ENCODE results near the gene MNT. TPM values are rescaled to one million over a fixed set of nuclear protein-coding genes. Genes with fewer than 3 reads are reported as not detected.

MNT gene
- total and polyA plus RNA-seq, 4 experiments from 2014 or later, result 0.29 to 50.7 (median 23.2) TPM

- no peaks in the 10 kb centered on the region for H3K4me1 Mint-ChIP-seq
- no peak overlapping the region for H3K27ac Mint-ChIP-seq
- DNase-seq, result no peak
- H3K4me3 ChIP-seq (ENCODE audit: low read length in 2 of 2), result no peak overlapping the region
- no peaks in the 10 kb centered on the region for H3K9me3 Mint-ChIP-seq
- H3K4me1 ChIP-seq (ENCODE audit: insufficient read depth, low read length), result no peaks in the 10 kb centered on the region
- POLR2A ChIA-PET (ENCODE audit: partially characterized antibody), result interaction anchor here (1.2 kb wide), 1 partner anchor 25 kb away, joined by 5 read pairs; the partner anchor contains the start of gene TSR1
- H3K27ac ChIP-seq (ENCODE audit: low read depth, low read length), result no peak overlapping the region
- no peak overlapping the region for H3K4me3 Mint-ChIP-seq
- no peaks in the 10 kb centered on the region for H3K27me3 Mint-ChIP-seq
- H3K27me3 ChIP-seq (ENCODE audit: insufficient read depth, low read length), result no peaks in the 10 kb centered on the region
- CTCF ChIA-PET (ENCODE audit: partially characterized antibody), result interaction anchor here (0.6 to 2.2 kb wide), 4 partner anchors 9 to 55 kb away, joined by 3 to 10 read pairs (median 4); no protein-coding TSS in a partner anchor
- intact Hi-C loops (cut with micrococcal nuclease), result no loop called here
- peaks cover 4 to 26% of the 10 kb centered on the region in 2 donors for H3K36me3 Mint-ChIP-seq
- no peaks in the 10 kb centered on the region for H3K9me3 ChIP-seq (ENCODE audit: control insufficient read depth in 1 of 2, low read length in 2 of 2)
- H3K36me3 ChIP-seq (ENCODE audit: insufficient read depth, low read length), result peaks cover 19% of the 10 kb centered on the region
These were observed 39.7 kb downstream of the MNT start for GRCh38 chr17:2361010-2361760.

DNA sequence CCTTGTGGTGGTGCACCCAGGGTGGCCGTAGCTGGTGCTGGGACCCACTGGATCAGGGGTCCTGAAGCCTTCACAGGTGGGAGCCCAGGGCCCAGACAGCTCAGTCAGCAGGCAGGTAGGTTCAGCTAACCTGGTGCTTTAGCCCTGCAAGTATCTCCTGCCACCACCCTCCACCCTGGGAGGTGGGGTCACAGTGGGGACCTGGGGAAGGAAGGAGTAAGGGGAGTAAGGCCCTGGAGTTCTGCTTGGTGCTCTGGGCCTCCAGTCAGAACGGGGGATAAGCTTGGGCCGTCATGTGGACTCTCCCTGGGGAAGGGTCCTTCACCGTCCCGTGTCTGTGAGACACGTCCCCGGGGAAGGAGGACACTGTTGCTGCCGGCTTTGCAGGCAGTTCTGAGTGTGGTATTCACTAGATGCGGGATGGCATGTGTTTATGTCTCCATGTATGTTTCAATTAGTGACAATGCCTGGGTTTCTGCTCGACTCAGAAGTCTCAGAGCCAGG is 42.9 kb downstream of the MNT start:
- Mint-ChIP-seq H3K27ac (no peak overlapping the region), H3K4me3 (no peak overlapping the region), H3K4me1 (peaks cover 9 to 18% (median 15%) of the 10 kb centered on the region in 4 donors), H3K9me3 (no peaks in the 10 kb centered on the region), H3K27me3 (no peaks in the 10 kb centered on the region), H3K36me3 (peaks cover 4 to 12% of the 10 kb centered on the region in 2 donors)
- no peaks in the 10 kb centered on the region for H3K9me3 ChIP-seq (ENCODE audit: control insufficient read depth in 1 of 2, low read length in 2 of 2)
- H3K36me3 ChIP-seq (ENCODE audit: insufficient read depth, low read length), result peaks cover 5% of the 10 kb centered on the region
- peaks cover 17% of the 10 kb centered on the region for H3K4me1 ChIP-seq (ENCODE audit: insufficient read depth, low read length)
- H3K4me3 ChIP-seq (ENCODE audit: low read length in 2 of 2), result no peak overlapping the region
- ChIA-PET CTCF (ENCODE audit: partially characterized antibody) (no interaction called here), POLR2A (ENCODE audit: partially characterized antibody) (no interaction called here)
- H3K27ac ChIP-seq (ENCODE audit: low read depth, low read length), result no peak overlapping the region
- intact Hi-C loops (cut with micrococcal nuclease), result no loop called here
- no peak for DNase-seq
- no peaks in the 10 kb centered on the region for H3K27me3 ChIP-seq (ENCODE audit: insufficient read depth, low read length)

DNA sequence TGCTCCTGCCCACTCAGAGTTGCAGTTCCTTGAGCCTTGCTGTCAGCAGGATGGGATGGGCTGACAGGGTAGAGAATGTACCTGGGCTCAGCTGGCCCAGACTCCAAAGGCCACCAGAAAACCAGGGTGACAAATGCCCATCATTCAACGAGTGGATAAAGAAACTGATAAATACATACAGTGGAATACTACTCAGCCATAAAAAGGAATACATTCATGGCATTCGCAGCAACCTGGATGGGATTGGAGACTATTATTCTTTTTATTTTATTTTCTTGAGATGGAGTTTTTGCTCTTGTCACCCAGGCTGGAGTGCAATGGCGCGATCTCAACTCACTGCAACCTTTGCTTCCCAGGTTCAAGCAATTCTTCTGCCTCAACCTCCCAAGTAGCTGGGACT is 43.6 kb downstream of the MNT start:
- H3K36me3 Mint-ChIP-seq, result peaks cover 0 to 7% of the 10 kb centered on the region in 2 donors
- no peak for DNase-seq

GRCh38 chr17:2354311-2354710 is 46.5 kb downstream of the MNT start:
- Histone ChIP-seq H3K27ac (ENCODE audit: low read depth, low read length) (no peak overlapping the region), H3K36me3 (ENCODE audit: insufficient read depth, low read length) (no peaks in the 10 kb centered on the region), H3K4me3 (ENCODE audit: low read length in 2 of 2) (no peak overlapping the region), H3K27me3 (ENCODE audit: insufficient read depth, low read length) (no peaks in the 10 kb centered on the region), H3K4me1 (ENCODE audit: insufficient read depth, low read length) (peaks cover 17% of the 10 kb centered on the region), H3K9me3 (ENCODE audit: control insufficient read depth in 1 of 2, low read length in 2 of 2) (no peaks in the 10 kb centered on the region)
- intact Hi-C loops (cut with micrococcal nuclease), result loop anchor here (5.0 kb wide), 1 partner anchor 52 kb away; the partner anchor contains the start of genes SMG6 and SRR
- Mint-ChIP-seq H3K4me3 (peak overlapping the region in 4 of 8 donors; percentile 7 to 69 (median 62)), H3K27ac (peak overlapping the region in 6 of 7 donors; percentile 41 to 97 (median 82)), H3K27me3 (no peaks in the 10 kb centered on the region), H3K36me3 (no peaks in the 10 kb centered on the region), H3K4me1 (peaks cover 10 to 20% (median 16%) of the 10 kb centered on the region in 4 donors), H3K9me3 (no peaks in the 10 kb centered on the region)
- POLR2A ChIA-PET (ENCODE audit: partially characterized antibody), result interaction anchor here (0.7 to 4.1 kb wide), 7 partner anchors 13 to 460 kb away, joined by 3 to 63 read pairs (median 4); partner anchors contain the start of genes SGSM2, SMG6, SRR and TSR1
- CTCF ChIA-PET (ENCODE audit: partially characterized antibody), result interaction anchor here (1.0 to 4.2 kb wide), 6 partner anchors 10 to 300 kb away, joined by 3 to 55 read pairs (median 8); partner anchors contain the start of genes HIC1, SGSM2, SMG6 and SRR
- DNase-seq, result no peak

More for the DNA sequence above, 43.6 kb downstream of the MNT start:
- Histone ChIP-seq H3K27me3 (ENCODE audit: insufficient read depth, low read length) (no peaks in the 10 kb centered on the region), H3K4me3 (ENCODE audit: low read length in 2 of 2) (no peak overlapping the region), H3K27ac (ENCODE audit: low read depth, low read length) (no peak overlapping the region), H3K9me3 (ENCODE audit: control insufficient read depth in 1 of 2, low read length in 2 of 2) (no peaks in the 10 kb centered on the region), H3K36me3 (ENCODE audit: insufficient read depth, low read length) (no peaks in the 10 kb centered on the region), H3K4me1 (ENCODE audit: insufficient read depth, low read length) (peaks cover 17% of the 10 kb centered on the region)
- Mint-ChIP-seq H3K4me1 (peaks cover 10 to 20% (median 16%) of the 10 kb centered on the region in 4 donors), H3K27me3 (no peaks in the 10 kb centered on the region), H3K9me3 (no peaks in the 10 kb centered on the region), H3K4me3 (peak overlapping the region in 1 of 8 donors; percentile 31), H3K27ac (peak overlapping the region in 1 of 7 donors; percentile 31)
- intact Hi-C loops (cut with micrococcal nuclease), result no loop called here
- CTCF ChIA-PET (ENCODE audit: partially characterized antibody), result no interaction called here
- POLR2A ChIA-PET (ENCODE audit: partially characterized antibody), result no interaction called here

GRCh38 chr17:2351269-2351668 is 49.6 kb downstream of the MNT start:
- no peak overlapping the region for H3K4me3 Mint-ChIP-seq
- H3K4me1 Mint-ChIP-seq, result peaks cover 10 to 20% (median 16%) of the 10 kb centered on the region in 4 donors
- Histone ChIP-seq H3K27me3 (ENCODE audit: insufficient read depth, low read length) (no peaks in the 10 kb centered on the region), H3K9me3 (ENCODE audit: control insufficient read depth in 1 of 2, low read length in 2 of 2) (no peaks in the 10 kb centered on the region), H3K4me1 (ENCODE audit: insufficient read depth, low read length) (peaks cover 17% of the 10 kb centered on the region), H3K27ac (ENCODE audit: low read depth, low read length) (no peak overlapping the region), H3K36me3 (ENCODE audit: insufficient read depth, low read length) (no peaks in the 10 kb centered on the region), H3K4me3 (ENCODE audit: low read length in 2 of 2) (no peak overlapping the region)
- no peak for DNase-seq
- H3K27me3 Mint-ChIP-seq, result no peaks in the 10 kb centered on the region
- H3K9me3 Mint-ChIP-seq, result no peaks in the 10 kb centered on the region
- POLR2A ChIA-PET (ENCODE audit: partially characterized antibody), result interaction anchor here (2.8 to 4.1 kb wide), 2 partner anchors 14 to 48 kb away, joined by 12 to 63 read pairs; partner anchors contain the start of genes SGSM2, SMG6, SRR and TSR1
- CTCF ChIA-PET (ENCODE audit: partially characterized antibody), result interaction anchor here (1.0 to 4.2 kb wide), 2 partner anchors 14 to 32 kb away, joined by 3 to 55 read pairs; partner anchors contain the start of genes SGSM2 and TSR1
- no peak overlapping the region for H3K27ac Mint-ChIP-seq
- intact Hi-C loops (cut with micrococcal nuclease), result loop anchor here (5.0 kb wide), 1 partner anchor 49 kb away; the partner anchor contains the start of genes SMG6 and SRR
- H3K36me3 Mint-ChIP-seq, result peaks cover 0 to 2% of the 10 kb centered on the region in 2 donors

- ChIA-PET CTCF (ENCODE audit: partially characterized antibody) (interaction anchor here (0.7 to 1.8 kb wide), 4 partner anchors 10 to 294 kb away, joined by 3 to 5 read pairs (median 5); partner anchors contain the start of gene TSR1), POLR2A (ENCODE audit: partially characterized antibody) (no interaction called here)
- intact Hi-C loops (cut with micrococcal nuclease), result no loop called here
- Histone ChIP-seq H3K27ac (ENCODE audit: low read depth, low read length) (no peak overlapping the region), H3K36me3 (ENCODE audit: insufficient read depth, low read length) (peaks cover 7% of the 10 kb centered on the region), H3K27me3 (ENCODE audit: insufficient read depth, low read length) (no peaks in the 10 kb centered on the region), H3K9me3 (ENCODE audit: control insufficient read depth in 1 of 2, low read length in 2 of 2) (no peaks in the 10 kb centered on the region), H3K4me3 (ENCODE audit: low read length in 2 of 2) (no peak overlapping the region), H3K4me1 (ENCODE audit: insufficient read depth, low read length) (peaks cover 6% of the 10 kb centered on the region)
- Mint-ChIP-seq H3K9me3 (no peaks in the 10 kb centered on the region), H3K27ac (no peak overlapping the region), H3K4me3 (no peak overlapping the region), H3K27me3 (no peaks in the 10 kb centered on the region), H3K4me1 (peaks cover 2 to 18% (median 12%) of the 10 kb centered on the region in 4 donors), H3K36me3 (peaks cover 14 to 18% of the 10 kb centered on the region in 2 donors)
- no peak for DNase-seq
These were observed 52.8 kb downstream of the MNT start for GRCh38 chr17:2347805-2348685.
